ENCODE results near the gene PRDM7.

The PRDM7 gene

GRCh38 chr16:90028985-90029384 is 48.1 kb downstream of the PRDM7 start:
- no peak for TF ChIP-seq CTCF (IDR thresholded peaks at IDR 0.05)
- Mint-ChIP-seq H3K4me3 (no peak overlapping the region), H3K27me3 (ENCODE audit: low read depth, poor library complexity) (peaks cover 9% of the 10 kb centered on the region), H3K4me1 (peaks cover 8% of the 10 kb centered on the region), H3K9me3 (no peaks in the 10 kb centered on the region), H3K36me3 (ENCODE audit: low read depth) (peaks cover 6% of the 10 kb centered on the region), H3K27ac (peak overlapping the region; percentile 57)
- DNase-seq, result no peak

GRCh38 chr16:90027611-90028010 is 49.5 kb downstream of the PRDM7 start:
- DNase-seq, result no peak
- no peaks in the 10 kb centered on the region for H3K9me3 Mint-ChIP-seq
- no peak overlapping the region for H3K4me3 Mint-ChIP-seq
- TF ChIP-seq CTCF (IDR thresholded peaks at IDR 0.05), result no peak
- H3K4me1 Mint-ChIP-seq, result peaks cover 10% of the 10 kb centered on the region
- peaks cover 9% of the 10 kb centered on the region for H3K27me3 Mint-ChIP-seq (ENCODE audit: low read depth, poor library complexity)
- H3K36me3 Mint-ChIP-seq (ENCODE audit: low read depth), result no peaks in the 10 kb centered on the region
- H3K27ac Mint-ChIP-seq, result no peak overlapping the region

DNA sequence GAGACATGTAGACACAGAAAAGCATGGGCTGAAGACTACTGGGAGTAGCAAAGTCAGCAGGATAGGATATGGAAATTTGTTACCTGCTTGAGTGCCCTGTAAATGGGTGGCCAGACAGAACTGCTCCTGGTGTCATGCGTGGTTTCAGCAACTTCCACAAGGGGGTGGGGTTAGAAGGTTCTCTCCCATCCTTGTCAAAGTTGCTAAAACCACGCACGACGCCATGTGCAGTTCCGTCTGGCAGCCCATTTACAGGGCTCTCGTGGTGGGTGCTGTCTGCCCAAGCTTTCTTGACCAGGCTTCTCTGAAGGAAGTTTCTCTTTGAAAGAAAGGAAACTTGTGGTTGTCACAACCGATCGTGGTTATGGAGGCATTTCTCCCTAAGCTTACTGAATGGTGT is 51.0 kb downstream of the PRDM7 start:
- Mint-ChIP-seq H3K27ac (no peak overlapping the region), H3K36me3 (ENCODE audit: low read depth) (no peaks in the 10 kb centered on the region), H3K9me3 (no peaks in the 10 kb centered on the region), H3K4me3 (no peak overlapping the region), H3K27me3 (ENCODE audit: low read depth, poor library complexity) (peaks cover 3% of the 10 kb centered on the region), H3K4me1 (peaks cover 21% of the 10 kb centered on the region)
- DNase-seq, result no peak
- TF ChIP-seq CTCF (IDR thresholded peaks at IDR 0.05), result no peak

- no peaks in the 10 kb centered on the region for H3K36me3 Mint-ChIP-seq (ENCODE audit: low read depth)
- no peaks in the 10 kb centered on the region for H3K9me3 Mint-ChIP-seq
- H3K27me3 Mint-ChIP-seq (ENCODE audit: low read depth, poor library complexity), result peaks cover 15% of the 10 kb centered on the region
- DNase-seq, result no peak
- TF ChIP-seq CTCF (IDR thresholded peaks at IDR 0.05), result no peak
- H3K4me1 Mint-ChIP-seq, result peaks cover 36% of the 10 kb centered on the region
- no peak overlapping the region for H3K27ac Mint-ChIP-seq
- peak overlapping the region; percentile 47 for H3K4me3 Mint-ChIP-seq
Observed at GRCh38 chr16:90023078-90023447, 54.1 kb downstream of the PRDM7 start.

GRCh38 chr16:90022209-90023077 is 54.7 kb downstream of the PRDM7 start:
- Mint-ChIP-seq H3K36me3 (ENCODE audit: low read depth) (no peaks in the 10 kb centered on the region), H3K4me3 (peak overlapping the region; percentile 65), H3K4me1 (peaks cover 36% of the 10 kb centered on the region), H3K27me3 (ENCODE audit: low read depth, poor library complexity) (peaks cover 21% of the 10 kb centered on the region), H3K9me3 (no peaks in the 10 kb centered on the region), H3K27ac (peak overlapping the region; percentile 36)
- no peak for DNase-seq
- no peak for TF ChIP-seq CTCF (IDR thresholded peaks at IDR 0.05)
